ENCODE data around the gene TULP4.

- TF ChIP-seq CTCF (conservative IDR thresholded peaks at IDR 0.05; ENCODE audit: low read length) (no peak), EZH2phosphoT487 (IDR thresholded peaks at IDR 0.05; ENCODE audit: borderline replicate concordance) (no peak)
These were observed 186.1 kb downstream of the TULP4 start for GRCh38 chr6:158498362-158498761.

Measured in Loucy (cell line).